GM18526 (cell line): ENCODE results near the gene GALK1.

Experiments
- POLR2A ChIP-seq: IDR thresholded peaks from 3 replicates; pipeline ENCODE4 v1.6.1; 2011; ENCODE audit not compliant: insufficient read length; ENCODE audit errors: extremely low read depth

Gene GALK1

GRCh38 chr17:75795820-75796607 lies 31.0 kb upstream of the GALK1 start:
- no peak for TF ChIP-seq POLR2A

GRCh38 chr17:75793460-75793859 lies 28.5 kb upstream of the GALK1 start:
- TF ChIP-seq POLR2A = no peak

DNA sequence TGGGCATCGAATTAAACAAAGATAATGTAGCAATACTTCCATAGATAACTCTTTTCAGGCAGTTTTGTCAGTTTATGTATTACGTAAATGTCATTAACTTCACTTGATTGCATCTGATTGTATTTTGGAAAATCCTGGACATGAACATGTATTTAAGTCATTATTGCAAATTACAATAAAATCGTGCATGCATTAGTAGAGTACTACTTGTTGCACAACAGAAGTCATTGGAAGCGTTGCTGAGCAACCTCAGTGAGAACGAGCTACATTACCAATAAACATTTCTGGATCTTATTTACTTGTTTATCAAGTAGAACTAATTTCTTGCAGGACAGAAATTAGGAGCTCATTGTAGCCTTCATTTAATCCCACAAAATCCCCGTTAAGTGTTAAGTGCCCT lies 26.3 kb upstream of the GALK1 start:
- TF ChIP-seq POLR2A = no peak

GRCh38 chr17:75785016-75785890 lies 20.3 kb upstream of the GALK1 start:
- peak; percentile 91 for TF ChIP-seq POLR2A

- TF ChIP-seq POLR2A = no peak
These were observed 19.6 kb upstream of the GALK1 start, which contains the start of gene UNK for GRCh38 chr17:75784473-75785015. Gene UNK (plus strand): TSS chr17:75784806. CDS start chr17:75784881, 75 bp downstream.

DNA sequence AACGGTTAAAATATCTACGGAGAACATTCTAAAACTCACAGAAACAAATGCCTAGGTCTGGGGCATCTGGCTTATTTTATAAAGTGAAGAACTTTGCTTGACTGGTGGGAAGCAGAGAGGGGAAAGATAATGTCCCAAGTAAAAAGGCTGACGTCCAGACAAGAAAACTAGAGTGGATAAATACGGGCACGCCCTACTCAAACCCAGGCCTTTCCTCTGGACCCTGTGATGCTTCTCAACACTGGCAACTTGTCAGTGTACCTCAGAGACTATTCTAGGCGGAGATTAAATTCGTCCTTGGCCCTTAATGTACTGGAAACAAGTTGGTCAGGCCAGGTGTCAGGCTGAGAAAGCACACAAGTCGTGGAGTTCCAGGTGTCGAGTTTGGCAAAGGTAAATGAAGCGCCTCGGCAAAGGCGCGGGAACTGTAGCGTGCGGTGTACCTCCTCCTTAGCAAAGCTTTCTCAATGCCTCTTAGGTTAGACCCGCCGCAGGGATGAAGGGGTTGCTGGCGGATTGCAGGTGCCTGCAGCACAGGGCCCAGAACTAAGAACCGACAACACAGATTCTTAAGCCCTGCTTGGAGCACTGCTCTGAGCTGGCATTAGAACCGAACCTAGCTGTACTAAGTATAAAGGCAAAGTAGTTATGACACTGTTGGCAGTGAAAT lies 18.9 kb upstream of the GALK1 start:
- TF ChIP-seq POLR2A = no peak

DNA sequence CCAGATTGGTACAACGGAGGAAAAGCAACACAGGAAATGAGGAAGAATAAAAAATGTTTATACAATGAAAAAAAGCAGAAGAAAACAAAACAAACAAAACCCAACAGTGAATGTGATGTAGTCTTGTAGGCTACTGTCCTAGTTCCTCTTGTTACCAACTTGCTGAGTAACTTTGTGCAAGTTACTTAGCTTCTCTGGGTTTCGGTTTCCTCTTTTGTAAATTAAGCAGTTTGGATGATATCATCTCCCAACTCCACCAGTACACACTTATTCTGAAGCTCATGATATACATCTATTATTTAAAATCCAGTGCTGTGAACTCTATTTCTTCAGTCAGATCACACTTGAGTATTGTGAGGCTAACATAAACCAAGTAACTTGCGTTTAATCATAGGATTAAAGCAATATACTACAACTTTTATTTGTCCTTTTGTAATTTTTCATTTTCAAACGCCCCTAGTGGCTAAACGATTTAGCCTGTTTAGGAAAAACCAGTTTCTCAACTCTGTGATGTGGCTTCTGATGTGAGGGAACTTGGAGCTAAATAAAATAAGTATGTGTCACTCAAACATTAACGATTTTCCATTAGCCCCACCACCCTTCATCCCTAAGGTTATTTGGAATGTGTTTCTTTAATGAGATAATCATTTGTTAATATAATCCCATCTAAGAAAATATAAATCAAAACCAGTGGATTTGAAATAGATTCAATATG lies 18.2 kb upstream of the GALK1 start:
- no peak for TF ChIP-seq POLR2A

GRCh38 chr17:75779987-75780889 lies 15.2 kb upstream of the GALK1 start:
- no peak for TF ChIP-seq POLR2A

DNA sequence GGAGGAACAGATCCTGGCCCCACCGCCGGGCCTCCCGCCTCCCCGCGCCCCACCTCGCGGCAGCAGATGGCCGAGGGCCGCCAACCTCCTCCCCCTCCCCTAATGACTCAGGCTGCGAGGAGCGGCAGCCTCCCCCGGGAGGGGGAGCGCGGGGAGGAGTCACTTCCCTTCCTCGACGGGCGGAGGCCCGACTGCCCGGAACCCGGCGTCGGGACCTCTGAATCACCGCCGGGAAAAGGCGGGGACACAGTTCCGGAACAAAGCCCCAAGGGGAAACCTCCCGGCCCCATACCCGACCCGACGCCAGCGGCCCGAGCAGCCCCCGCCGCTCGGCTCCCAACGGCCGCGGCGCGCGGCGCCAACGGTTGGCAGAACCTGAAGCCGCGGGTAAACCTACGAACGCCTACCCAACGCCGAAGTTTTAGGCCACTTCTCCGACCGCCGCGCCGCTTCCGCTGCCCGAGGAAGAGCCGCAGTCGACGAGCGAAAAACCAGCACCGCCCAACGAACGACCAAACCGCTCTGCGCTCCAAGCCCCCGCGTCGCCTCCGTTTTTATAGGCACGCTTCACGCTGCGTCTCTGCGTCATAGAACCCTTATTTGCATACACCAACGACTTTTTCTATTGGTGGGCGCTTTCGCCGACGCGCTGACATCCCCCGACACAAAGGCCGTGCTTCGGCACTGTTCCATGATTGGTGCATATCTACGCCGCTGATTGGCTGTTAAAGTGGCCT lies 14.4 kb upstream of the GALK1 start:
- peak; percentile 100 for TF ChIP-seq POLR2A

DNA sequence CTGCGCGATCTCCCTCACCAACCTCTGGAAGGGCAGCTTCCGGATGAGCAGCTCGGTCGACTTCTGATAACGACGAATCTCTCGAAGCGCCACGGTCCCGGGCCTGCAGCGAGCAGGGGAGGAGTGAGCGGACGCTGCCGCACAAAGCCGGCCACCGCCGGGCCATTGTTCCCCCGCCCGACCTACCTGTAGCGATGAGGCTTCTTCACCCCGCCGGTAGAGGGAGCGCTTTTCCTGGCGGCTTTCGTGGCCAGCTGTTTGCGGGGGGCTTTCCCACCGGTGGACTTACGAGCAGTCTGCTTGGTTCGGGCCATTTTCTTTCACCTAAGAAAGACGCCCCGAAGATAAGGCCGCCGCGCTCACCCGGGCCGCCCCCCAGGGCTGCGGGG lies 13.9 kb upstream of the GALK1 start:
- no peak for TF ChIP-seq POLR2A

DNA sequence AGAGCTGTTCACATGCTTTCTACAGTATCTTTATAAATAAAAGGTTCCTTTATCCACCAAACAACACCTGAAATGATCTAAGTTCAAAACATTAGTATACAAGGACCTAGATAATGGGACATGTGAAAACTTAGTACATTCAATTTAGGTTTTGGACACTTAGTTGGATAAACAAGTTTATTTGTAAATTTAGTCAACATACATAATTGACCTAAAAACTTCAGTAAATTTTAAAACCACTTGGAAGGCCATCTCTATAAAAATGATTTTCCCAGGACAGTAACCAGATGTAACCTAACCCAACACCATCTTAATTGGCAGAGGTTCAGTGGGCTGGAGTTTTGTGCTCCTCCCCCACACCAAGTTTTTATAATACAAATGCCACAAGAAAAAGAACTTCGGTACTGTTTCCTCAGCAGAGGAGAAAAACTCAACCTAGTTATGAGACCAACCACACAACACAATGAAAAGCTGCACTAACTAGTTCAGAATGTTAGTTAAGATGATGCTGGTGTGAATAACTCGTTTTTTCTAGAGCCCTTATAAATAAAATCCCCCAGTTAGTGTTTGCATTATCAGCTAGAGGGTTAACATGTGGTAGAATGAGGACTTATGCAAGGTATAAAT lies 12.4 kb upstream of the GALK1 start:
- TF ChIP-seq POLR2A = no peak
